GM18526 (cell line): ENCODE data around the gene SMARCA4.

Experiments
- POLR2A ChIP-seq: IDR thresholded peaks from 3 replicates; pipeline ENCODE4 v1.6.1; 2011; ENCODE audit not compliant: insufficient read length; ENCODE audit errors: extremely low read depth

SMARCA4 gene

DNA sequence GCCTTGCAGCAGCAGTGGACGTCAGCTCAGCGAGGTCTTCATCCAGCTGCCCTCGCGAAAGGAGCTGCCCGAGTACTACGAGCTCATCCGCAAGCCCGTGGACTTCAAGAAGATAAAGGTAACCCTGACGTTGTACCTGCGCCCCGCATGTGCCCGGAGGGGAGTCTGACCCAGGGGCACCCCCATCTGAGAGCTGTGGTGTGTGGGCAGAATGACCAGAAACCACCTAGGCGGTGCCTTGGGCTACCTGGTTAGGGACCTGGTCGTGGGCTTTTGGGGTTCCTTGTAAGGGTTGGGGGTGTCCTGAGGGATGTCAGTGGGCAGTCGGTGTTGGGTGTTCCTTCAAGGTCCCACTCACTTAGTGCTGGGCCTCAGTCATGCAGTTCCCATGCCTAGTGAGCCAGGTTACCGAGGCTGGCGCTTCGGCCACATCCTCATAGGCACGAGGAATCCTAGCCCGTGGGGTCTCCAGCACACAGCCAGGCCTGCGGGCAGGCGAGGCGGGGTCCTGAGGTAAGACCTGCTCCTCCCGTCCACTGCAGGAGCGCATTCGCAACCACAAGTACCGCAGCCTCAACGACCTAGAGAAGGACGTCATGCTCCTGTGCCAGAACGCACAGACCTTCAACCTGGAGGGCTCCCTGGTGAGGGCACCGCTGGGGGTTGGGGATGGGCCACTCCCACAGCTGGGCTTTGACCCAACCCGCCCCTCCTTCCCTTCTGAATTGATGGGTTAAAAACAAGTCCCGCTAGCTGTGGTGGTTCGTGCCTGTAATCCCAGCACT lies 97.6 kb downstream of the SMARCA4 start:
- no peak for TF ChIP-seq POLR2A

DNA sequence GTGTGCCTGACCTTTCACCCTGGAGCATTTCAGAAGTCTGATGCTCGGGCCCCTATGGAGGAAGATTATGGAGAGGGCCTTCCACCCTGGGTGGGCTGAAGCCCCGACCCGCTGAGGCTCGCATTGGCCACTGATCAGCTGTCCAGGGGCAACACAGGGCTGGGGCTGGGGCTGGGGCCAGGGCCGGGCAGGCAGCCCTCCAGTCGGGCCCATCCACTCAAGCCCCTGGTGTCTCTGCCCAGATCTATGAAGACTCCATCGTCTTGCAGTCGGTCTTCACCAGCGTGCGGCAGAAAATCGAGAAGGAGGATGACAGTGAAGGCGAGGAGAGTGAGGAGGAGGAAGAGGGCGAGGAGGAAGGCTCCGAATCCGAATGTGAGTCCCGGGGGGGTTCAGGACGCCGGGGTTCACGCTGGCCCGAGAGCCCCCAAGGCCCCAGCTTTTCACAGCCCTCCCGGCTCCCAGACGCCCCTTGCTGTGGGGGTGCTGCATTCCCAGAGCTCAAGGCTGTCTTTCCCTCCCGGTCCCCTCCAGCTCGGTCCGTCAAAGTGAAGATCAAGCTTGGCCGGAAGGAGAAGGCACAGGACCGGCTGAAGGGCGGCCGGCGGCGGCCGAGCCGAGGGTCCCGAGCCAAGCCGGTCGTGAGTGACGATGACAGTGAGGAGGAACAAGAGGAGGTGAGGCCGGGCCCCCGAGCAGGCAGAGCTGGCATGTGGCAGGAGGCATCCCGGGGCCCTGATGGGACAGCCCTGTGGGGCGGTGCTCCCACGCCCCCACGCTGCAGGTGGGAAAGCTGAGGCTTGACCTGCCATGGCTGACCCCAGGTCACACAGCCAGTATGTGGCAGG lies 98.9 kb downstream of the SMARCA4 start:
- no peak for TF ChIP-seq POLR2A

- TF ChIP-seq POLR2A: no peak
Observed at GRCh38 chr19:11061952-11062351, 101.1 kb downstream of the SMARCA4 start.

- TF ChIP-seq POLR2A: no peak
Observed at GRCh38 chr19:11063434-11063833, 102.6 kb downstream of the SMARCA4 start.

GRCh38 chr19:11064831-11065303 lies 104.0 kb downstream of the SMARCA4 start:
- no peak for TF ChIP-seq POLR2A

- no peak for TF ChIP-seq POLR2A
Observed at GRCh38 chr19:11066326-11066725, 105.5 kb downstream of the SMARCA4 start.

DNA sequence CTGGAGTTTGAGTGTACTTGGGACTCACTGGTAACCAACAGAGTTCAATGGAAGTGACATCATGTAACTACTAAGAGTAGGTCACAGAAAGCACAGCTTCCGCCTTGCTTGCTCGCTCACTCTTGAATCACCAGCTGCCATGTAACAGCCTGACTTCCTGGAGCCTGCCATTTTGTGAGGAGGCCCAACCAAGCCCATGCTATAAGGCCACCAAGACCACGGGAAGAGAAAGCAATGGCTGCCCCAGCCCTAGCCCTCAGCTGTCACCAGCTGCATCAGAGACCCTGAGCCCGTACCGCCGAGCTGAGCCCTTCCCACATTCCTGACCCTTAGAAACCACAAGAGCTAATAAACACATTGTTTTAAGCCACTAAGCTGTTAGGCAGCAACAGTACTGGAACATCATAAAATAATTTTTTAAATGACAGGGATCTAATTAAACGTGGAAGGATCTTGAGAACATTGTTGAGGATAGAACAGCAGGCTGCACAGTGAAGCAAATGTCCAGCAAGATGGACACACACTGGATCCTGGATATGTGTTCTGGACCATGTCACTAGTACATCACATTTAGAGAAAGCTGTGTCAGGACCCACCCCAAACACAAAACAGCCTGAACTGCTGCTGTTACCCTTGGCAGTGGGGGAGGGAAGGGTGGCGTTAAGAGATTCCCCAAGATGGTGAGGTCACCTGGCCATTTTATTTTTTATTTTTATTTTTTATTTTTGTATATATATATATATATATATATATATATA lies 106.7 kb downstream of the SMARCA4 start:
- TF ChIP-seq POLR2A: no peak

GRCh38 chr19:11069561-11069960 lies 108.7 kb downstream of the SMARCA4 start:
- TF ChIP-seq POLR2A: no peak

DNA sequence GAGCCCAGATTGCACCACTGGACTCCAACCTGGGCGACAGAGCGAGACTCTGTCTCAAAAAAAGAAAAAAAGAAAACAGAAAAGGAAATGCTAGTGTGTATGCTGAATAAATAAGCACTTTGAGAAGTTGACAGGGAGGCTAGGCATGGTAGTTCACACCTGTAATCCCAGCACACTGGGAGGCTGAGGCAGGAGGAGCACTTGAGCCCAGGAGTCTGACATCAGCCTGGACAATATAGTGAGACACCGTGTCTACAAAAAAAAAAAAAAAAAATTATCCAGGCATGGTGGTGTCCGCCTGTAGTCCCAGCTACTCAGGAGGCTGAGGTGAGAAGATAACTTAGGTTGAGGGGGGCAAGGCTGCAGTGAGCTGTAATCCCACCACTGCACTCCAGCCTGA lies 109.3 kb downstream of the SMARCA4 start:
- TF ChIP-seq POLR2A: no peak

- no peak for TF ChIP-seq POLR2A
Observed at GRCh38 chr19:11073568-11073967, 112.7 kb downstream of the SMARCA4 start.

GRCh38 chr19:11078893-11079292 lies 118.1 kb downstream of the SMARCA4 start:
- TF ChIP-seq POLR2A: no peak

GRCh38 chr19:11079999-11080398 lies 119.2 kb downstream of the SMARCA4 start:
- no peak for TF ChIP-seq POLR2A

DNA sequence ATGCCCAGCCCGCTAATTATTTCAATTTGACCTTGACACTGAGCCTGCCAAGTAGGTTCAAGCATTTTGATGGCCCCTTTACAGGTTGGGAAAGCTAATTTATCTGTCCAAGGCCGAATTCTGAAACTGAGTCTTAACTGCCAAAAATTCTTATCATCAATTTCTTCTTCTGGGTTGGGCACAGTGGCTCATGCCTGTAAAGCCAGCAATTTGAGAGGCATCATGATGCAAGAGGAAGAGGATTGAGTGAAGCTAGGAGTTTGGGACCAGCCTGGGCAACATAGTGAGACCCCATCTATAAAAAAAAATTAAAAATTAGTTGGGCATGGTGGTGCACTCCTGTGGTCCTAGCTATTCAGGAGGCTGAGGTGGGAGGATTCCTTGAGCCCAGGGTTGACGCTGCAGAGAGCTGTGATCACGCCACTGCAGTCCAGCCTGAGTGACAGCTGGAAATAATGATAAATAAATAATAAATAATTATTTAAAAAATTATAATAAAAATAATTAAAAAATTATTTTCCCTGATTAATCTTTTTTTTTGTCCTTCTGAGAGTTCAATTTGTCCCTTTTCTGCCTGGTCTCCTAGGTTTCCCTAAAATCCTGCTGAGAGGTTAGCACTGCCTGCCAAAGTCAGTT lies 127.2 kb downstream of the SMARCA4 start:
- no peak for TF ChIP-seq POLR2A

DNA sequence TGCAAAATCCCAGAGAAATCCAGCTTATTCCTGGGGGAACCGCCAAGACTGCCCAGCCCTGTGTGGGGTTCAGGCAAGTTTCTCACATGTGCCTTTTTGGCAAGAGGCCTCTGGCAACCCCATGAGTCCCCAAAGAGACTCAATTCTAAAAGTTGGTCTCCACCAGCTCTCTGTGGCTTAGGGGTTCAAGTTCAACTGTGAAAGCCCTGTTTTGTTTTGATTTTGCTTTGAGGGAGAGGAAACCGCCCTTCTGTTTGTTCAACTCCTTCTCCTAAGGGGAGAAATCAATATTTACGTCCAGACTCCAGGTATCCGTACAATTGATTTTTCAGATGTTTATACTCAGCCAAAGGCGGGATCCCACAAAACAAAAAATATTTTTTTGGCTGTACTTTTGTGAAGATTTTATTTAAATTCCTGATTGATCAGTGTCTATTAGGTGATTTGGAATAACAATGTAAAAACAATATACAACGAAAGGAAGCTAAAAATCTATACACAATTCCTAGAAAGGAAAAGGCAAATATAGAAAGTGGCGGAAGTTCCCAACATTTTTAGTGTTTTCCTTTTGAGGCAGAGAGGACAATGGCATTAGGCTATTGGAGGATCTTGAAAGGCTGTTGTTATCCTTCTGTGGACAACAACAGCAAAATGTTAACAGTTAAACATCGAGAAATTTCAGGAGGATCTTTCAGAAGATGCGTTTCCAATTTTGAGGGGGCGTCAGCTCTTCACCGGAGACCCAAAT lies 127.8 kb downstream of the SMARCA4 start:
- TF ChIP-seq POLR2A: no peak

GRCh38 chr19:11089254-11090013 lies 128.6 kb downstream of the SMARCA4 start, which contains the start of gene LDLR:
Gene LDLR (plus strand): TSS chr19:11089463. CDS start chr19:11089549, 86 bp downstream.
- peak; percentile 97 for TF ChIP-seq POLR2A
